Adrenal gland (tissue), 12 donors: Measurements from ENCODE around the gene AGPAT1. TPM values are rescaled to one million over a fixed set of nuclear protein-coding genes. Genes with fewer than 3 reads are reported as not detected.

Experiments used
- DNase-seq, 7 donors: peaks; one replicate each; pipeline ENCODE4 v3.0.0-alpha.2; 2019 to 2020
- H3K27ac ChIP-seq, 5 donors: fragments of 200-600 bp; sonication (generic) in 4 of 5; 1 replicate in 3 of 5; 2 replicates in 2 of 5; pipeline versions ENCODE4 v1.5.1 to v1.8.0; 2016 to 2020; ENCODE audit warnings: mild to moderate bottlenecking in 1 of 5
- H3K27me3 ChIP-seq: fragments of 200-600 bp; 2 replicates; pipeline ENCODE4 v1.8.0; 2021
- H3K36me3 ChIP-seq, 2 donors: fragments of 200-600 bp; replicated peaks in 1 of 2; 1 replicate in 1 of 2; 2 replicates in 1 of 2; pipeline versions ENCODE4 v1.5.1 to v1.8.0; 2018 to 2022
- H3K4me1 ChIP-seq, 2 donors: fragments of 200-600 bp; replicated peaks in 1 of 2; 1 replicate in 1 of 2; 2 replicates in 1 of 2; pipeline versions ENCODE4 v1.5.1 to v1.8.0; 2018 to 2021
- H3K4me3 ChIP-seq, 4 donors: fragments of 200-600 bp; sonication (generic) in 3 of 4; one replicate each; pipeline ENCODE4 v1.5.1; 2016 to 2018
- H3K9me3 ChIP-seq, 3 donors: fragments of 200-600 bp; sonication (generic) in 1 of 3; replicated peaks in 1 of 3; 1 replicate in 2 of 3; 2 replicates in 1 of 3; pipeline versions ENCODE4 v1.5.1 to v1.8.0; 2016 to 2021
- POLR2A ChIP-seq, 2 donors: fragments of 450-650 bp; IDR thresholded peaks; one replicate each; pipeline ENCODE4 v1.6.1; 2017; ENCODE audit warnings: antibody characterized with exemption in 2 of 2, mild to moderate bottlenecking in 2 of 2, moderate library complexity in 1 of 2
- WGBS, 4 donors: extraction: QIAGEN DNeasy Blood & Tissue Kit in 2 of 4; methylation state at CpG; one replicate each; pipeline versions ENCODE4 v1.1.5 to v1.1.7; 2013 to 2017; 5-methylcytosine and 5-hydroxymethylcytosine counted together
- intact Hi-C, 2 donors: fragments of 100-400 bp; cut with DNase I; formaldehyde crosslinking; loops; one replicate each; pipeline versions ENCODE4 v1.14.1 to v1.15.0; 2022 to 2023
- polyA plus RNA-seq, 3 donors: library from polyadenylated mRNA; stranded (reverse); fragments of 200-250 nt in 2 of 3; fragments of 350-450 nt in 1 of 3; fragmentation: Illumina TruSeq in 1 of 3; extraction: RNeasy Lipid Tissue Mini Kit (QIAGEN cat#74804) in 1 of 3; gene quantifications; one replicate each; pipeline ENCODE4 v1.2.3, GENCODE V29; 2013 to 2014
- total RNA-seq, 9 donors: library from RNA; depleted of rRNA in 4 of 9; stranded (reverse); fragments of >200 nt in 4 of 9; fragments of 120-200 nt in 1 of 9; fragmentation: NEBNext Ultra II Directional in 1 of 9; extraction: Animal tissue kit (Norgen Biotek cat#: 25700) in 1 of 9; gene quantifications; one replicate each; pipeline versions ENCODE4 v1.1.0 to v1.2.4, GENCODE V29; 2013 to 2023
- TF ChIP-seq, protein P1 (sequence below), 6 experiments: fragments of 450-650 bp in 4 of 6; fragments of 200-600 bp in 2 of 6; sonication (generic) in 1 of 6; IDR thresholded peaks; 1 replicate in 5 of 6; 2 replicates in 1 of 6; pipeline versions ENCODE4 v1.5.1 to v1.8.0; 2016 to 2021; ENCODE audit warnings: antibody characterized with exemption in 6 of 6, mild to moderate bottlenecking in 2 of 6, moderate library complexity in 1 of 6
- donor health status: healthy with polysubstance abuse.
- donor health status: Bipolar disorder and iron deficiency.
- donor health status: DM: yes; HTN: yes; CAD: no.
- donor health status: DM: no; HTN: no; CAD: no.
- donor health status: DM: no; HTN: no; CAD: no.
- donor health status: DM: yes; HTN: yes; CAD: no.

AGPAT1 gene
- total and polyA plus RNA-seq, 12 donors = 51.9 to 91.9 (median 68.5) TPM

GRCh38 chr6:32178547-32179440 lies 2.9 kb upstream of the AGPAT1 start:
- H3K4me1 ChIP-seq = peaks cover 33 to 40% of the 10 kb centered on the region in 2 donors
- H3K27ac ChIP-seq = peak overlapping the region in 4 of 5 donors; percentile 87 to 98 (median 94)
- 2 to 3% (median 3%) methylated on average over 22 to 24 of the region's 24 CpGs for WGBS, 4 donors
- H3K27me3 ChIP-seq = no peaks in the 10 kb centered on the region
- intact Hi-C loops = no loop called here
- peak overlapping the region; percentile 32 to 84 (median 54) for H3K4me3 ChIP-seq
- TF ChIP-seq, protein P1, sequence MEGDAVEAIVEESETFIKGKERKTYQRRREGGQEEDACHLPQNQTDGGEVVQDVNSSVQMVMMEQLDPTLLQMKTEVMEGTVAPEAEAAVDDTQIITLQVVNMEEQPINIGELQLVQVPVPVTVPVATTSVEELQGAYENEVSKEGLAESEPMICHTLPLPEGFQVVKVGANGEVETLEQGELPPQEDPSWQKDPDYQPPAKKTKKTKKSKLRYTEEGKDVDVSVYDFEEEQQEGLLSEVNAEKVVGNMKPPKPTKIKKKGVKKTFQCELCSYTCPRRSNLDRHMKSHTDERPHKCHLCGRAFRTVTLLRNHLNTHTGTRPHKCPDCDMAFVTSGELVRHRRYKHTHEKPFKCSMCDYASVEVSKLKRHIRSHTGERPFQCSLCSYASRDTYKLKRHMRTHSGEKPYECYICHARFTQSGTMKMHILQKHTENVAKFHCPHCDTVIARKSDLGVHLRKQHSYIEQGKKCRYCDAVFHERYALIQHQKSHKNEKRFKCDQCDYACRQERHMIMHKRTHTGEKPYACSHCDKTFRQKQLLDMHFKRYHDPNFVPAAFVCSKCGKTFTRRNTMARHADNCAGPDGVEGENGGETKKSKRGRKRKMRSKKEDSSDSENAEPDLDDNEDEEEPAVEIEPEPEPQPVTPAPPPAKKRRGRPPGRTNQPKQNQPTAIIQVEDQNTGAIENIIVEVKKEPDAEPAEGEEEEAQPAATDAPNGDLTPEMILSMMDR (IDR thresholded peaks at IDR 0.05) = no peak
- no peak for TF ChIP-seq POLR2A (IDR thresholded peaks at IDR 0.05)
- no peaks in the 10 kb centered on the region for H3K9me3 ChIP-seq
- H3K36me3 ChIP-seq = peaks cover 0 to 37% of the 10 kb centered on the region in 2 donors
- DNase-seq = no peak

DNA sequence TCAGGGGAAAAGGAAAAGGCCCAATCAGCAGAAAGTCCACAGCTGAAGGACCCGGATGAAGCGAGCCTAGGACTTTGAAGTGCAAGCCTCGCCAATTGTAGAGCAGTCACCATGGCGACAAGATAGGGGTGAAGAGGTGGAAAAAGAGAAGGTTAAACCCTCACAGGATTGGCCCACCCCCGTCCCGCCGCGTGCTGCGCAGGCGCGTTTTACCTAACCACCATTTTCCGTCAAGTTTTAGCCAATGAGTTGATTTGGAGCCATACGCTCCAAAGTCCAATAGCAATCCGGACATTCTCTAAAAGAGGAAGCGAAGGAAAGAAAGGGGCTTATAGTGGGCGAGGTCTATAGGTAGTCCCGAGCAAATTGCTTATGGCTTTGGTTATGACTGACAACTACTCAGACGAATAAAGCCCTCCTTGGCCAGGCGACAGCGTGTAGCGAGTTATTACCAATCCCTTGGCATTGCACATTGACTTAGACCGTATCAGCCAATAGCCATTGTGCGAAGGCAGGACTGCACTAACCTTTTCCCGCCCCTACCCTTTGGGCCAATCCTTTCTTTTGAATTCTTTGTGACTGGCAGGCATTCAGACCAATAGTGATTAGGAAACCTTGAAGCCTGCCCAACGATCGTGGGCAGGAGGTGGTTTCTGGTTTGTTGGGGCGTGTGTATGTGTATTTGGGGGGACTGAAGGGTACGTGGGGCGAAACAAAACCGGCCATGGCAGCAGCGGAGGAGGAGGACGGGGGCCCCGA lies 2.1 kb upstream of the AGPAT1 start, which contains the start of gene RNF5:
RNF5 (plus strand) TSS at position 618 of the 759 bp plus-strand sequence; CDS start at position 725, 107 bp downstream.
- Histone ChIP-seq H3K36me3 (peaks cover 0 to 31% of the 10 kb centered on the region in 2 donors), H3K4me1 (peaks cover 33 to 42% of the 10 kb centered on the region in 2 donors), H3K27ac (peak within 1 kb of the TSS; percentile 87 to 98 (median 94)), H3K27me3 (no peaks in the 10 kb centered on the region), H3K4me3 (peak within 1 kb of the TSS; percentile 32 to 84 (median 54)), H3K9me3 (no peaks in the 10 kb centered on the region)
- DNase-seq = peak; percentile 96 to 100 (median 99)
- intact Hi-C loops = no loop called here
- WGBS, 4 donors = 0 to 1% (median 0%) methylated on average over 33 of the region's 33 CpGs
- peak in 1 of 2 donors; percentile 56 for TF ChIP-seq POLR2A (IDR thresholded peaks at IDR 0.05)
- TF ChIP-seq, protein P1 (IDR thresholded peaks at IDR 0.05) = no peak

DNA sequence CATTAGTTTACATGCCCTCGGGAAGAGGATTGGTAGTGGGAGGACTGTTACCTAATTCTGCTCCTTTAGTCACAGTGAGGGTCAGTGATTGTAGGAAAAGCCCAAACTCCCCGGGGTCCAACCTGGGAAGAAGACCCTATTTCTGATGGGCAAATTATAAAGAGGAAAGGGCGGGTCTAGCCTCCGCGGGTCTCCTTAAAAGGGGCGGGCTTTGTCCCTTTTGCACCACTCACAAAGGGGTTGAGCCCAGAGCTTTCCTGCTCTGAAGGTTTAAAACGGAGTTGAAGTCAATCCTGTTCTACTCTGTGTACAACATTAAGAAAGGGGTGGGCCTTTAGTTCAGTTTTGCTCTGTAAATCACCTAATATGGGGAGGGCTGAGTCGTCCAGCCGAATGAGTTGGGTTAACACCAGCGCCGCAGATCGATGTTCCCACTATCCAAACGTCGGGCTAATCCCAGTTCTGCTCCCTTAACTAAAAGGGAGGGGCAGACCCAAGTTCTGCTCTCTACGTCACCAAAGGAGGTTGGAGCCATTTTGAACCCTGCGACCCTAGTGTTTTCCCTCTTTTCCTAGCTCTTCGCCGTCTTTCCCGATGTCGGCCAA lies 1.4 kb upstream of the AGPAT1 start:
- no peaks in the 10 kb centered on the region for H3K27me3 ChIP-seq
- WGBS, 4 donors = 0 to 1% (median 0%) methylated on average over 20 of the region's 20 CpGs
- H3K27ac ChIP-seq = peak overlapping the region; percentile 87 to 98 (median 94)
- peak overlapping the region in 2 of 4 donors; percentile 4 to 84 for H3K4me3 ChIP-seq
- H3K9me3 ChIP-seq = no peaks in the 10 kb centered on the region
- peak in 5 of 7 donors; percentile 34 to 70 (median 57) for DNase-seq
- TF ChIP-seq, protein P1 (IDR thresholded peaks at IDR 0.05) = no peak
- peak in 1 of 2 donors; percentile 40 for TF ChIP-seq POLR2A (IDR thresholded peaks at IDR 0.05)
- H3K36me3 ChIP-seq = peaks cover 0 to 24% of the 10 kb centered on the region in 2 donors
- peaks cover 33 to 46% of the 10 kb centered on the region in 2 donors for H3K4me1 ChIP-seq
- intact Hi-C loops = no loop called here
